Measurements from ENCODE around the gene SLC22A12. TPM values are rescaled to one million over a fixed set of nuclear protein-coding genes. Genes with fewer than 3 reads are reported as not detected.

The SLC22A12 gene
- total and polyA plus RNA-seq, 2 donors (not counting 3 experiments of a cell fraction or from before 2014, with no cell fraction given), result not detected

Other genes with a start within 250 kb of the SLC22A12 start
- gene RPS6KA4, start 232.1 kb upstream of the SLC22A12 start, total RNA-seq, result 41.8 and 44.1 TPM in 2 replicates
- gene RPS6KA4, start 232.1 kb upstream of the SLC22A12 start, polyA plus RNA-seq, result 26.5 and 29.2 TPM in 2 replicates
- not detected in 2 replicates for gene SLC22A11, start 35.3 kb upstream of the SLC22A12 start, total RNA-seq
- not detected in 2 replicates for gene SLC22A11, start 35.3 kb upstream of the SLC22A12 start, polyA plus RNA-seq
- not detected in 2 replicates for gene NRXN2, start 132.0 kb downstream of the SLC22A12 start, total RNA-seq
- gene NRXN2, start 132.0 kb downstream of the SLC22A12 start, polyA plus RNA-seq, result not detected in 2 replicates
- gene RASGRP2, start 152.9 kb downstream of the SLC22A12 start, total RNA-seq, result 1.1 and 2.3 TPM in 2 replicates
- 1.2 and 2.1 TPM in 2 replicates for gene RASGRP2, start 152.9 kb downstream of the SLC22A12 start, polyA plus RNA-seq
- 0.39 and 0.62 TPM in 2 replicates for gene PYGM, start 168.8 kb downstream of the SLC22A12 start, total RNA-seq
- gene PYGM, start 168.8 kb downstream of the SLC22A12 start, polyA plus RNA-seq, result 0.10 and 0.11 TPM in 2 replicates
- 322 and 342 TPM in 2 replicates for gene SF1, start 187.3 kb downstream of the SLC22A12 start, total RNA-seq
- gene SF1, start 187.3 kb downstream of the SLC22A12 start, polyA plus RNA-seq, result 94.0 and 95.0 TPM in 2 replicates
- 43.3 and 48.5 TPM in 2 replicates for gene MAP4K2, start 212.0 kb downstream of the SLC22A12 start, total RNA-seq
- 44.0 and 51.6 TPM in 2 replicates for gene MAP4K2, start 212.0 kb downstream of the SLC22A12 start, polyA plus RNA-seq
- gene MEN1, start 219.3 kb downstream of the SLC22A12 start, total RNA-seq, result 41.1 and 41.6 TPM in 2 replicates
- gene MEN1, start 219.3 kb downstream of the SLC22A12 start, polyA plus RNA-seq, result 43.1 and 48.8 TPM in 2 replicates